Measurements from ENCODE around the gene TRIM56. TPM values are rescaled to one million over a fixed set of nuclear protein-coding genes. Genes with fewer than 3 reads are reported as not detected.
A peak's percentile ranks its signal among the peaks of the same experiment; 100 is the strongest.

Gene TRIM56
- total RNA-seq, 4 donors from 2014 or later: 9.7 to 73.0 (median 26.3) TPM

DNA sequence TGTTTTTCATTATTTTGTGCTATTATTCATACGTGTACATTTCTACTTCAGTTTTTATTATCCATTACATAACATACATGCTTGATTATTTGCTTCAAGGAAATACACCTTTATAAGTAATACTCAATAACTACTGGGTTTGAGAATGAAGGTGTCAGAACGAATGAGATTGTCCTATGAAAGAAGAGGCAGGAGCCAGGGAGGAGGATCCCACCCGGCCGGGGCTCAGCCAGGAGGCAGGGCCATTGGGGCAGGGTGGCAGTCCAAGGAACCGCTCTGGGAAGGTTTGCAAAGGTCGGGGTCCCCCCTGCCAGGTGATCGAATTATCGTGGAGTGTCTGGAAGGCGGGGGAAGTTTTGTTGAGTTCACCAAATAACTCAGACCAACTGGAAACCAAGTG is 9.1 kb downstream of the TRIM56 start:
- DNase-seq: no peak
- intact Hi-C loops (cut with DNase I; ENCODE audit: low total_unique reads): no loop called here
- no peak overlapping the region for H3K27ac ChIP-seq

DNA sequence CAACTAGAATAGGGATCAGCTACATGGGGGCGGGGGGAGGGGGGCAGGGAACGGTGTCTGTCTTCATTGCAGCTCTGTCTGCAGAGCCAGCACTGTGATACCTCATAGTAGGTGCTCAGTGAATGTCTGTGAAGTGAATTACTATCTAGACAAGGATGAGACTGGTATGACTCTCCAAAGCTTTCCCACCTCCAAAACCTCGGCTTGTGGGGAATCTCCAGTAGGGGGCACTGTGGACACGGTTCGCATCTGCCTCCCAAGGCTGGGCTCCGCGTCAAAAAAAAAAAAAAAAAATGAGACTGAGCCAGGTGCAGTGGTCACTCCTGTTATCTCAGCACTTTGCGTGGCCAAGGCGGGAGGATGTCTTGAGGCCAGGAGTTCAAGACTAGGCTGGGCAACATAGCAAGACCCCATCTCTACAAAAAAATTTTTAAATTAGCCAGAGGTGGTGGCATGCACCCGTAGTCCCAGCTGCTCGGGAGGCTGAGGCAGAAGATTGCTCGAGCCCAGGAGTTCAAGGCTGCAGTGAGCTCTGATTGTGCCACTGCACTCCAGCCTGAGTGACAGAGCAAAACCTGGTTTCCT is 9.6 kb downstream of the TRIM56 start:
- Histone ChIP-seq H3K4me1 (no peaks in the 10 kb centered on the region), H3K4me3 (no peak overlapping the region), H3K36me3 (no peaks in the 10 kb centered on the region), H3K9me3 (no peaks in the 10 kb centered on the region), H3K27ac (no peak overlapping the region), H3K27me3 (no peaks in the 10 kb centered on the region)
- no peak for TF ChIP-seq POLR2A (IDR thresholded peaks at IDR 0.05)
- TF ChIP-seq, protein P1, sequence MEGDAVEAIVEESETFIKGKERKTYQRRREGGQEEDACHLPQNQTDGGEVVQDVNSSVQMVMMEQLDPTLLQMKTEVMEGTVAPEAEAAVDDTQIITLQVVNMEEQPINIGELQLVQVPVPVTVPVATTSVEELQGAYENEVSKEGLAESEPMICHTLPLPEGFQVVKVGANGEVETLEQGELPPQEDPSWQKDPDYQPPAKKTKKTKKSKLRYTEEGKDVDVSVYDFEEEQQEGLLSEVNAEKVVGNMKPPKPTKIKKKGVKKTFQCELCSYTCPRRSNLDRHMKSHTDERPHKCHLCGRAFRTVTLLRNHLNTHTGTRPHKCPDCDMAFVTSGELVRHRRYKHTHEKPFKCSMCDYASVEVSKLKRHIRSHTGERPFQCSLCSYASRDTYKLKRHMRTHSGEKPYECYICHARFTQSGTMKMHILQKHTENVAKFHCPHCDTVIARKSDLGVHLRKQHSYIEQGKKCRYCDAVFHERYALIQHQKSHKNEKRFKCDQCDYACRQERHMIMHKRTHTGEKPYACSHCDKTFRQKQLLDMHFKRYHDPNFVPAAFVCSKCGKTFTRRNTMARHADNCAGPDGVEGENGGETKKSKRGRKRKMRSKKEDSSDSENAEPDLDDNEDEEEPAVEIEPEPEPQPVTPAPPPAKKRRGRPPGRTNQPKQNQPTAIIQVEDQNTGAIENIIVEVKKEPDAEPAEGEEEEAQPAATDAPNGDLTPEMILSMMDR (IDR thresholded peaks at IDR 0.05): peak; percentile 45 to 60 (median 48)
- intact Hi-C loops (cut with DNase I; ENCODE audit: low total_unique reads): loop anchor here (5.0 kb wide), 1 partner anchor 42 kb away; no protein-coding TSS in a partner anchor
- no peak for DNase-seq

More for the DNA sequence above, 9.1 kb downstream of the TRIM56 start:
- TF ChIP-seq POLR2A (IDR thresholded peaks at IDR 0.05): no peak
- TF ChIP-seq, protein P1 (IDR thresholded peaks at IDR 0.05): no peak
- Histone ChIP-seq H3K9me3 (no peaks in the 10 kb centered on the region), H3K4me3 (no peak overlapping the region), H3K4me1 (no peaks in the 10 kb centered on the region), H3K27me3 (no peaks in the 10 kb centered on the region), H3K36me3 (no peaks in the 10 kb centered on the region)

DNA sequence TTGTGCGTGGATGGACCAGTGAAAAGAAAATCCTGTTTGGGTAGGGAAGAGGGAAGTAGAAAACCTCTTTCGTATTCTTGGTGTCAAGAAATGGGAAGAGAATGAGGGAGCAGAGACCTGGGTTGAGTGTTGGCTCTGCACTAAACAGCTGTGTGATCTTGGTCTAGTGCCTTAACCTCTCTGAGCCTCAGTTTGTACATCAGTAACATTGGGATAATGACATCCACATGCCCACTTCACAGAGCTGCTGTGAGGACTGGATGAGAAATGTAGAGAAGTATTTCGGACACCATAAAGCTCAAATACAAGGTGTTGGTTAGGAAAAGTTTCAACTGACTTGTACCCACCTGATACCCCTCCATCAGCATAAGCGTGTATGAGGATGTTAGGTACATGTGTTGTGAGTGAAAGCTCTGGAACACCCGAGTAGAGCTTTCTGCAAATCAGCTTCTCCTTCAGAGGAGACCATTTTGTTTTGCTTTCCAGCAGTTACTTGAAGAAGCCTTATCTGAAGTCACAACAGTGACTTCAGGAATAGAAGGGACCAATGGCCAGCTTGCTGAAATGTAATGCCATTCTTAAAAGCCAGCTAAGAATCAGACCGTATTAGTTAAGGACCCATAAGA is 11.2 kb downstream of the TRIM56 start:
- Histone ChIP-seq H3K4me3 (no peak overlapping the region), H3K27ac (no peak overlapping the region), H3K27me3 (no peaks in the 10 kb centered on the region), H3K36me3 (no peaks in the 10 kb centered on the region), H3K4me1 (peaks cover 0 to 6% of the 10 kb centered on the region in 2 donors), H3K9me3 (no peaks in the 10 kb centered on the region)
- intact Hi-C loops (cut with DNase I; ENCODE audit: low total_unique reads): loop anchor here (5.0 kb wide), 1 partner anchor 41 kb away; no protein-coding TSS in a partner anchor
- TF ChIP-seq, protein P1 (IDR thresholded peaks at IDR 0.05): no peak
- no peak for TF ChIP-seq POLR2A (IDR thresholded peaks at IDR 0.05)
- no peak for DNase-seq

DNA sequence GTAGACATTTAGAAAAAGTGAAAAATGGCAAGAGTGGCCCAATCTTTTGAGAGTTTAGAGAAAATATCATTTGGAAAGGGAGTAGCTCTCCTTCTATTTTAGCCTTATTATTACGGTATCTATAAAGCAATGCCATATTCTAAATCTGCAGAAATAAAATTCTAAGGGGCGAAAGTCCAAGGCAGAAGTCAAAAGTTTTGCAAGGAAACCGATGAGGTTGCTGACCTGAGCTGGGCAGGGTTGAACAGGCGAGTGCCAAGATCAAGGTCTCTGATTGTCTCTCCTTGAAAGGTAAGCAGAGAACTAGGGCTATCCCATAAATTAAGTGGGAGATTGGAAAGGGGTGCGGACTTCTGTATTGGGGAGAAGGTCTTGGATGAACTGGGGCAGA is 11.7 kb downstream of the TRIM56 start:
- intact Hi-C loops (cut with DNase I; ENCODE audit: low total_unique reads): loop anchor here (5.0 kb wide), 1 partner anchor 40 kb away; no protein-coding TSS in a partner anchor
- Histone ChIP-seq H3K36me3 (no peaks in the 10 kb centered on the region), H3K4me3 (no peak overlapping the region), H3K9me3 (no peaks in the 10 kb centered on the region), H3K27ac (no peak overlapping the region), H3K27me3 (no peaks in the 10 kb centered on the region), H3K4me1 (peaks cover 0 to 6% of the 10 kb centered on the region in 2 donors)
- DNase-seq: no peak
- no peak for TF ChIP-seq POLR2A (IDR thresholded peaks at IDR 0.05)
- TF ChIP-seq, protein P1 (IDR thresholded peaks at IDR 0.05): no peak

DNA sequence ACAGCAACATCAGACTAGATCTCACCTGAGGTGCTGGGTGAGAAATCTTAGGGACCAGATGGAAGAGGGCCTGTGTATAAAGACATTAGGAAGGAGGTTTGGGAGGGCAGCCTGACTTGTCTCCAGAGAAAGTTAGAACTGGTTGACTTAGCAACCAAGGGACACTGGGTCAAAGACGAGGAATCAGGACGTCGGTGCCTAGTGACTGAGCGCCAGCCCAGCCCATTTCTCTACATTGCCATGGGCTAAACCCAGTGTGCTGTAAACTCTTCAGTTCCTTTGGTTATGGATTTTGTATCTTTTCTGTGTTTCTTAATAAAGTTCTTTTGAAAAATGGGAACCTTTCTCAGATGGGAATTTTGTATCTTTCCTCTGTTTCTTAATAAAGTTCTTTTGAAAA is 12.3 kb downstream of the TRIM56 start:
- no peak for DNase-seq
- no peaks in the 10 kb centered on the region for H3K36me3 ChIP-seq
- no peaks in the 10 kb centered on the region for H3K27me3 ChIP-seq
- no peak overlapping the region for H3K4me3 ChIP-seq
- peaks cover 0 to 6% of the 10 kb centered on the region in 2 donors for H3K4me1 ChIP-seq
- TF ChIP-seq, protein P1 (IDR thresholded peaks at IDR 0.05): no peak
- no peak for TF ChIP-seq POLR2A (IDR thresholded peaks at IDR 0.05)
- no peak overlapping the region for H3K27ac ChIP-seq
- intact Hi-C loops (cut with DNase I; ENCODE audit: low total_unique reads): loop anchor here (5.0 kb wide), 1 partner anchor 40 kb away; no protein-coding TSS in a partner anchor
- no peaks in the 10 kb centered on the region for H3K9me3 ChIP-seq

All from uterus (tissue), 4 donors.